Activated B cell treated with CpG ODN at 0.5 μM for 24 hours (primary cell): Measurements from ENCODE around the gene STAMBPL1. TPM values are rescaled to one million over a fixed set of nuclear protein-coding genes. Genes with fewer than 3 reads are reported as not detected.

Experiments
- ATAC-seq: fragments of 200-7000 bp; cut with Tn5 transposase; one replicate; pipeline ENCODE4 v1.10.0; 2021; ENCODE audit warnings: low read depth, mild to moderate bottlenecking, moderate library complexity
- CTCF ChIA-PET: fragments of 350-600 bp; sonication (Branson Sonifier 250); formaldehyde crosslinking; loops from one replicate; lab custom pipeline; 2021; ENCODE audit warnings: antibody characterized with exemption; lab: Charles Lee
- POLR2A ChIA-PET: fragments of 350-600 bp; sonication (Branson Sonifier 250); formaldehyde crosslinking; loops from one replicate; lab custom pipeline; 2021; ENCODE audit warnings: antibody characterized with exemption; lab: Charles Lee
- DNase-seq: peaks from one replicate; pipeline ENCODE4 v3.0.0; 2022
- H3K27ac Mint-ChIP-seq: one replicate; pipeline ENCODE4 v1.8.0; 2020; ENCODE audit warnings: mixed read lengths
- H3K27me3 Mint-ChIP-seq: one replicate; pipeline ENCODE4 v1.8.0; 2021; ENCODE audit warnings: mixed read lengths
- H3K36me3 Mint-ChIP-seq: one replicate; pipeline ENCODE4 v1.8.0; 2021; ENCODE audit warnings: low read depth, mixed read lengths
- H3K4me1 Mint-ChIP-seq: one replicate; pipeline ENCODE4 v1.8.0; 2021; ENCODE audit warnings: mixed read lengths
- H3K4me3 Mint-ChIP-seq: one replicate; pipeline ENCODE4 v1.8.0; 2020; ENCODE audit warnings: mild to moderate bottlenecking, mixed read lengths
- H3K9me3 Mint-ChIP-seq: one replicate; pipeline ENCODE4 v1.8.0; 2020; ENCODE audit warnings: mixed read lengths
- intact Hi-C: fragments of 100-400 bp; cut with micrococcal nuclease; formaldehyde crosslinking; loops from one replicate; pipeline ENCODE4 v1.15.1; 2024
- total RNA-seq: library from RNA; stranded (reverse); gene quantifications from 2 replicates; pipeline ENCODE4 v1.2.3, GENCODE V29; 2022
- TF ChIP-seq, protein P1 (sequence below): fragments of 200-600 bp; IDR thresholded peaks from one replicate; pipeline ENCODE4 v1.8.0; 2022; ENCODE audit warnings: antibody characterized with exemption, mild to moderate bottlenecking

Gene STAMBPL1
- total RNA-seq, 1 donor from 2014 or later = 44.5 TPM

GRCh38 chr10:88953662-88954061 is 73.6 kb downstream of the STAMBPL1 start:
- ChIA-PET POLR2A (no interaction called here), CTCF (no interaction called here)
- H3K27me3 Mint-ChIP-seq = no peaks in the 10 kb centered on the region
- peaks cover 2% of the 10 kb centered on the region for H3K4me1 Mint-ChIP-seq
- no peak overlapping the region for H3K27ac Mint-ChIP-seq
- intact Hi-C loops = no loop called here
- H3K36me3 Mint-ChIP-seq = peaks cover 13% of the 10 kb centered on the region
- no peak overlapping the region for H3K4me3 Mint-ChIP-seq
- DNase-seq = no peak
- TF ChIP-seq, protein P1, sequence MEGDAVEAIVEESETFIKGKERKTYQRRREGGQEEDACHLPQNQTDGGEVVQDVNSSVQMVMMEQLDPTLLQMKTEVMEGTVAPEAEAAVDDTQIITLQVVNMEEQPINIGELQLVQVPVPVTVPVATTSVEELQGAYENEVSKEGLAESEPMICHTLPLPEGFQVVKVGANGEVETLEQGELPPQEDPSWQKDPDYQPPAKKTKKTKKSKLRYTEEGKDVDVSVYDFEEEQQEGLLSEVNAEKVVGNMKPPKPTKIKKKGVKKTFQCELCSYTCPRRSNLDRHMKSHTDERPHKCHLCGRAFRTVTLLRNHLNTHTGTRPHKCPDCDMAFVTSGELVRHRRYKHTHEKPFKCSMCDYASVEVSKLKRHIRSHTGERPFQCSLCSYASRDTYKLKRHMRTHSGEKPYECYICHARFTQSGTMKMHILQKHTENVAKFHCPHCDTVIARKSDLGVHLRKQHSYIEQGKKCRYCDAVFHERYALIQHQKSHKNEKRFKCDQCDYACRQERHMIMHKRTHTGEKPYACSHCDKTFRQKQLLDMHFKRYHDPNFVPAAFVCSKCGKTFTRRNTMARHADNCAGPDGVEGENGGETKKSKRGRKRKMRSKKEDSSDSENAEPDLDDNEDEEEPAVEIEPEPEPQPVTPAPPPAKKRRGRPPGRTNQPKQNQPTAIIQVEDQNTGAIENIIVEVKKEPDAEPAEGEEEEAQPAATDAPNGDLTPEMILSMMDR = no peak
- H3K9me3 Mint-ChIP-seq = peaks cover 7% of the 10 kb centered on the region
- ATAC-seq = no peak

DNA sequence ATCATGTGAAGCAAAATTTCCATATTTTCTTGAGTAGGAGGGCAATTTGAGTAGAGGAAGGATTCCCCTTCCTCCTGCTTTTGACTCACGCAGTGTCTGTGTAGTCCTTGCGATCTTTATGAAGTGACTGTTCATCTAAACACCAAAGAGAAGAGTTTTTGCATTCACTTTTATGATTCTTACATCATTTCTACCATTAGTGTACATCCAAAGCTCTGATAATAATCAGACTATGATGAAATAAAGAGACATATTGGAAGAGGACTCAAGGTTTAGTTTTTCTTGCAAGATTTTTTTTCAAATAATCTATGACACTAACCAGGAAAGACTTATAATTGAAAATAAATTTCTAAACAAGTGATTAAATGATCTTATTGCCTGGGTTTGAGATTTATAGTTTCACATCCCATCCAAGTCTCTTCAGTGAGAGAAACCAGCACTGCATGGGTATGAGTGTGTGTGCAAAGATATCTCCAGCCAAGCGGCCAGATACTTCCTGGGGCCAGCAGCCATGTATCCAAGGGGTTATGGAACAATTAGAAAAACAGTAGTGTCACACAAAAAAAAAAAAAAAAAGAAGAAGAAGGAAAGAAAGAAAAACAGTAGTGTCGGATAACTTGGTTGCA is 74.5 kb downstream of the STAMBPL1 start:
- Mint-ChIP-seq H3K4me3 (no peak overlapping the region), H3K27ac (no peak overlapping the region), H3K27me3 (no peaks in the 10 kb centered on the region), H3K9me3 (peaks cover 7% of the 10 kb centered on the region), H3K36me3 (peaks cover 13% of the 10 kb centered on the region), H3K4me1 (peaks cover 2% of the 10 kb centered on the region)
- DNase-seq (no peak), ATAC-seq (no peak)
- CTCF ChIA-PET = interaction anchor here (1.0 kb wide), 1 partner anchor 9 kb away, joined by 3 read pairs; no protein-coding TSS in a partner anchor
- TF ChIP-seq, protein P1 = no peak
- intact Hi-C loops = no loop called here
- POLR2A ChIA-PET = no interaction called here

DNA sequence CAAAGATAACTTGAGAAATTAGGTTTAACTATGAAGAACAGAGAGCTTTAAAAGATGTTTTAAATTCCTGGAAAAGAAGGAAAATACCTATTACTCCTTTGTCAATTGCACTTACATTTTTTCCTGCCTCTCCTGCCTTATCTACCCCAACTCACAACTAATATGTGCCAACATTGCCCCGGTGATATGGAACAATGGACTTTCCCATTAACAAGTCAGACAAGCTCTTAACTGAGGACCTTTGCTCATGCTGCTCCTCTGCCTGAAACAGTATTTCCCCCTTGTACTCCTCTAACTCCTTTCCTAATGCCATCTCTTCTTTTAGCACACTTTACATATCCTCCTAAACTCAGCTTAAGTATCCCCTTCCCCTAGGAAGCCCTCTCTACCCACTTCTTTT is 77.3 kb downstream of the STAMBPL1 start:
- ChIA-PET CTCF (no interaction called here), POLR2A (no interaction called here)
- no peak for DNase-seq
- Mint-ChIP-seq H3K27ac (no peak overlapping the region), H3K4me3 (no peak overlapping the region), H3K36me3 (peaks cover 8% of the 10 kb centered on the region), H3K27me3 (no peaks in the 10 kb centered on the region), H3K9me3 (peaks cover 7% of the 10 kb centered on the region), H3K4me1 (peaks cover 2% of the 10 kb centered on the region)
- TF ChIP-seq, protein P1 = no peak
- intact Hi-C loops = no loop called here
- no peak for ATAC-seq

DNA sequence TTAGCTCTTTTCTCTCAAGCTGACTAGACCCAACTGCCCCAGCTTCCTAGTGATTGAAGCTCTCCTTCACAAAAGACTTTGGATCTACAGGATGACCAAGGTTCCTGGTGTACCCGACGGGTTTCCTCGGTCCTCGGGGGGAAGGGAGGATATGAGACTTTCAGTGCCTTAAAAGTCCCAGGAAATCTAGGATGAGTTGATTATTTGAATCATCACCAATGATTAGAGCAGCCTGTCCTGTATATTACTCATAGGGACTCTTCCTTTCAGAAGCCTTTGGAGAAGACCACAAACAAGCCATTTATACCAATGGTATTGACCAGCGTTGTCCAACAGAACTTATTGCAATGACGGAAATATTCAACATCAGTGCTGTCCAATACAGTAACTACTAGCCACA is 78.7 kb downstream of the STAMBPL1 start:
- ATAC-seq (no peak), DNase-seq (no peak)
- H3K36me3 Mint-ChIP-seq = peaks cover 6% of the 10 kb centered on the region
- CTCF ChIA-PET = no interaction called here
- H3K4me1 Mint-ChIP-seq = peaks cover under 1% of the 10 kb centered on the region
- peaks cover 5% of the 10 kb centered on the region for H3K9me3 Mint-ChIP-seq
- no peak overlapping the region for H3K4me3 Mint-ChIP-seq
- POLR2A ChIA-PET = no interaction called here
- intact Hi-C loops = no loop called here
- no peaks in the 10 kb centered on the region for H3K27me3 Mint-ChIP-seq
- no peak overlapping the region for H3K27ac Mint-ChIP-seq
- TF ChIP-seq, protein P1 = no peak

DNA sequence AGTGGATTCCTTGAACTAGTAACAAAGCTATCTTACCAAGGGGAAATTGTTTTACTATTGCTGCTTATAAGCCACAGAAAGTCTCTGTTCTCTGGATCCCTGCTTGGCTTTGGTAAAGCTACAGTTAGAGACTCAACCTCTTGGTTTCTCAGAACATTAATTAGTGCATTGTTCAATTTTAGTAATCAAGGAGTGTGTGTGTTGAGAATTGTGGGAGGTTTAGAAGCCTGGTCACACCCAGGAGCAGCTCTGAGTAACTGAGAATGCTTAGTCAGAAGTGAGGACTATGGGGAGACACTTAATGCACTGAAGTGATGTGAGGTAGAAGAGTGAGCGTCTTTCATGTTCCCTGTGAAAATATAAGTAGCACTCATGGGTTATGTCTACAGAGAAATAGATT is 80.8 kb downstream of the STAMBPL1 start:
- no peak for ATAC-seq
- Mint-ChIP-seq H3K4me1 (no peaks in the 10 kb centered on the region), H3K36me3 (no peaks in the 10 kb centered on the region), H3K9me3 (no peaks in the 10 kb centered on the region), H3K27me3 (no peaks in the 10 kb centered on the region), H3K27ac (no peak overlapping the region), H3K4me3 (no peak overlapping the region)
- TF ChIP-seq, protein P1 = no peak
- ChIA-PET POLR2A (interaction anchor here (0.5 kb wide), 1 partner anchor 18 kb away, joined by 5 read pairs; no protein-coding TSS in a partner anchor), CTCF (no interaction called here)
- no peak for DNase-seq
- intact Hi-C loops = no loop called here
